Upper lobe of right lung (tissue), 1 donor: ENCODE results near the gene CRMP1. TPM values are rescaled to one million over a fixed set of nuclear protein-coding genes. Genes with fewer than 3 reads are reported as not detected.

ENCODE experiments used
- ATAC-seq: fragments of 200-7000 bp; cut with Tn5 transposase; one replicate; pipeline ENCODE4 v1.9.1; 2020; ENCODE audit warnings: mild to moderate bottlenecking, moderate library complexity
- DNase-seq: peaks from one replicate; pipeline ENCODE4 v3.0.0-alpha.2; 2020
- H3K27ac ChIP-seq: fragments of 200-600 bp; one replicate; pipeline ENCODE4 v1.8.0; 2022
- H3K27me3 ChIP-seq: fragments of 200-600 bp; one replicate; pipeline ENCODE4 v1.8.0; 2022; ENCODE audit warnings: mild to moderate bottlenecking
- H3K36me3 ChIP-seq: fragments of 200-600 bp; one replicate; pipeline ENCODE4 v1.8.0; 2022
- H3K4me1 ChIP-seq: fragments of 200-600 bp; one replicate; pipeline ENCODE4 v1.8.0; 2022
- H3K4me3 ChIP-seq: fragments of 200-600 bp; one replicate; pipeline ENCODE4 v1.8.0; 2022; ENCODE audit warnings: mild to moderate bottlenecking
- H3K9me3 ChIP-seq: fragments of 200-600 bp; one replicate; pipeline ENCODE4 v1.8.0; 2022
- intact Hi-C: fragments of 100-400 bp; cut with DNase I; formaldehyde crosslinking; loops from one replicate; pipeline ENCODE4 v1.11.0; 2022
- total RNA-seq: library from RNA; stranded (reverse); fragmentation: NEBNext Ultra II Directional; extraction: Animal tissue kit (Norgen Biotek cat#: 25700); gene quantifications from one replicate; pipeline ENCODE4 v1.2.1, GENCODE V29; 2021
- TF ChIP-seq, protein P1 (sequence below): fragments of 200-600 bp; IDR thresholded peaks from one replicate; pipeline ENCODE4 v1.8.0; 2022; ENCODE audit warnings: antibody characterized with exemption
- donor health status: DM: no; HTN: yes; CAD: no; lungs with severe emphysema.

The CRMP1 gene
- total RNA-seq, 1 donor from 2014 or later = 6.1 TPM

DNA sequence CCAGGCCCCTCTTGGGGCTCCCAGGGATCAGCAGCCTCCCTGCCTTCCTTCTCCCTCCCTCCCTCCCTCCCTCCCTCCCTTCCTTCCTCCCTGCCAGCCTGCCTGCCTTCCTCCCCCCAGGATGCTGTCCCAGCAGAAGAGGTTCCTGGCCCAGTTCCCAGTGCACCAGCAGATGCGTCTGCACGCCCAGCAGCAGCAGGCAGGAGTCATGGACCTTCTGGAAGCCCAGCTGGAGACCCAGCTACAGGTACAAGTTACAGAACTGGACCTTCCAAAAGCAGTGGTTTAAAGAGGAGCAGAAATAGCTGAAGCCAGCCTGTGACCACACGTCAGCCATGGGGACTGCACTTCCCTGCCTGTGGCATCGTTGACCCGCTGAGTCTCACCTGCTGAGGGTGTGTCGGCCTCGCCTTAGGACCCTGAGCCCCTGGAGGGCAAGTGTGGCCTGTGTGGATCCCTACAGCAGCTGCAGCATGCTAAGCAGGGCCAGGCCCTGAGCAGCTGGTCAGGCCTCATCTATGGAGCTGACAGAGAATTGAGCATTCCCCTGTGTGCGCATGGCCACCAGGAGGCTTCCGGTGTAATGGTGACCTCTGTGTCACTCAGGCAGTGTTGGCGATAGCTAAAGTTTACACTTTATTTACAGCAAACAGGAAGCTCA lies 84.7 kb downstream of the CRMP1 start:
- H3K36me3 ChIP-seq = peaks cover 31% of the 10 kb centered on the region
- intact Hi-C loops = no loop called here
- ATAC-seq = no peak

DNA sequence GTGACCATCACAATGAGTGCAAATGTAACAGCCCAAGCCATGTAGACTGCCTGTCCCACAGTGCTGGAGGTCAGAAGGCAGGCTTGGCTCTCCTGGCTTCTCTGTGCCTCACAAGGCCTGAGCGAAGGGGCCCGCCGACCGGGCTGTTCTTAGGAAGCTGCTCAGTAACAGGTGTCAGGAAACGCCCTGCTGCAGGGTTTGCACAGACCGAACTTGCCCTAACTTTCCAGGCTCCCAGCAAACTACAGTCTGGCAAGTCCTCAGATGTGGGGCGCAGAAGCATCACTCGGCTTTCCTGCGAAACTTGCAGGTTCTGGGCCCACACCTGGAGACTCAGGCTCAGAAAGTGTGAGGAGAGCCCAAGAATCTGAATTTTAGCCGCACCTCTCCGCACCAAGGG lies 87.6 kb downstream of the CRMP1 start:
- intact Hi-C loops = no loop called here
- DNase-seq = no peak
- TF ChIP-seq, protein P1, sequence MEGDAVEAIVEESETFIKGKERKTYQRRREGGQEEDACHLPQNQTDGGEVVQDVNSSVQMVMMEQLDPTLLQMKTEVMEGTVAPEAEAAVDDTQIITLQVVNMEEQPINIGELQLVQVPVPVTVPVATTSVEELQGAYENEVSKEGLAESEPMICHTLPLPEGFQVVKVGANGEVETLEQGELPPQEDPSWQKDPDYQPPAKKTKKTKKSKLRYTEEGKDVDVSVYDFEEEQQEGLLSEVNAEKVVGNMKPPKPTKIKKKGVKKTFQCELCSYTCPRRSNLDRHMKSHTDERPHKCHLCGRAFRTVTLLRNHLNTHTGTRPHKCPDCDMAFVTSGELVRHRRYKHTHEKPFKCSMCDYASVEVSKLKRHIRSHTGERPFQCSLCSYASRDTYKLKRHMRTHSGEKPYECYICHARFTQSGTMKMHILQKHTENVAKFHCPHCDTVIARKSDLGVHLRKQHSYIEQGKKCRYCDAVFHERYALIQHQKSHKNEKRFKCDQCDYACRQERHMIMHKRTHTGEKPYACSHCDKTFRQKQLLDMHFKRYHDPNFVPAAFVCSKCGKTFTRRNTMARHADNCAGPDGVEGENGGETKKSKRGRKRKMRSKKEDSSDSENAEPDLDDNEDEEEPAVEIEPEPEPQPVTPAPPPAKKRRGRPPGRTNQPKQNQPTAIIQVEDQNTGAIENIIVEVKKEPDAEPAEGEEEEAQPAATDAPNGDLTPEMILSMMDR = no peak
- Histone ChIP-seq H3K36me3 (peaks cover 39% of the 10 kb centered on the region), H3K9me3 (no peaks in the 10 kb centered on the region), H3K27ac (no peak overlapping the region), H3K4me3 (no peak overlapping the region), H3K27me3 (no peaks in the 10 kb centered on the region), H3K4me1 (no peaks in the 10 kb centered on the region)
- ATAC-seq = no peak

More for the DNA sequence above, 84.7 kb downstream of the CRMP1 start:
- no peaks in the 10 kb centered on the region for H3K27me3 ChIP-seq
- no peak overlapping the region for H3K4me3 ChIP-seq
- TF ChIP-seq, protein P1 = no peak
- no peaks in the 10 kb centered on the region for H3K9me3 ChIP-seq
- no peaks in the 10 kb centered on the region for H3K4me1 ChIP-seq
- DNase-seq = no peak
- H3K27ac ChIP-seq = no peak overlapping the region

DNA sequence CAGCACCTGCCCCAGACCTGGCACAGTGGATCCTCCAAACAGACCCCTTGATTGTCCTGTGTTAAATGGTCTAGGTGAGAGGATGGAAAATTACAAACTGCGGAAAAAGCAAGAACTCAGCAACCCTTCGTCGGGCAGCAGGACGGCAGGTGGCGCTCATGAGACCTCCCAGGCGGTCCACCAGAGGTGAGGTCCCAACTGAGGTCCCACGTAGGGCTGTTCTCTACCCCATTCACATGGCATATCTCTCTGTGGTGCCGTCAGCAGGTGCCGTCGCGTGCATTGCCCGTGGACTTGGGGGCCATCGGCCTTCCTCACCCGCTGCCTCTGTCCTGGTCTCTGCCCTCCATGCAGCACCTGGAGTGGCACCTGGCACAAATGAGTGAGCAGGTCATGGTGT lies 88.2 kb downstream of the CRMP1 start:
- no peak for ATAC-seq
- Histone ChIP-seq H3K4me3 (no peak overlapping the region), H3K36me3 (peaks cover 40% of the 10 kb centered on the region)

DNA sequence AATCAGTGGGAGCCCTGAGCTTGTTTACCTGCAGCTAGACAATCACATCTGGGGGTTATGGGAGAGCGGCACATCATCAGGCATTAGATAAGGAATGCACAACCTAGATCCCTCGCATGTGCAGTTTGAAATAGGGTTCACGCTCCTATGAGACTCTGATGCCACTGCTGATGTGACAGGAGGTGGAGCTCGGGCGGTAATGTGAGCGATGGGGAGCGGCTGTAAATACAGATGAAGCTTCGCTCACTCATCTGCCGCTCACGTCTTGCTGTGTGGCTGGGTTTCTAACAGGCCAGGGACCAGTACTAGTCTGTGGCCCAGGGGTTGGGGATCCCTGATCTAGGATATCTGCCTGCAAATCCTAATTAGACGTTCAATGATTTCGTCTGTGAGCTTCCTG lies 90.3 kb downstream of the CRMP1 start:
- Histone ChIP-seq H3K27me3 (no peaks in the 10 kb centered on the region), H3K4me1 (no peaks in the 10 kb centered on the region), H3K27ac (no peak overlapping the region), H3K36me3 (peaks cover 35% of the 10 kb centered on the region), H3K9me3 (no peaks in the 10 kb centered on the region), H3K4me3 (no peak overlapping the region)
- TF ChIP-seq, protein P1 = no peak
- DNase-seq (no peak), ATAC-seq (no peak)
- intact Hi-C loops = no loop called here

More for the DNA sequence above, 88.2 kb downstream of the CRMP1 start:
- Histone ChIP-seq H3K27ac (no peak overlapping the region), H3K4me1 (no peaks in the 10 kb centered on the region), H3K9me3 (no peaks in the 10 kb centered on the region), H3K27me3 (no peaks in the 10 kb centered on the region)
- TF ChIP-seq, protein P1 = no peak
- intact Hi-C loops = no loop called here
- DNase-seq = no peak

DNA sequence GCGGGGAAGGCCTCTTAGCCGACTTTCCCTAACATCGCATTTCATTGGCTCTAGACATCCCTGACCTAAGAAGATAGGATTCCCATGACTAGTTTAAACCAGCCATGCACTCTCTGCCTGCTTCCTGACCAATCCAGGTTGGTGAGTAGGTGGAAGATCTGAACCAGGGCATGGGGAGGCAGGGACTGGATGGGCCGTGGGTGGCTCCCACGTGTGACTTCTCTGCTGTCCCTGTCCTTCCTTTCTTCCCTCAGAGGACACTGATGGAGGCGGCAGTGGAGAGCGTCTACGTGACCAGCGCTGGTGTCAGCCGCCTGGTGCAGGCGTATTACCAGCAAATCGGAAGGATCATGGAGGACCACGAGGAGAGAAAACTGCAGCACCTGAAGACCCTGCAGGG lies 91.2 kb downstream of the CRMP1 start:
- H3K4me3 ChIP-seq = no peak overlapping the region
- H3K36me3 ChIP-seq = peaks cover 39% of the 10 kb centered on the region
- no peaks in the 10 kb centered on the region for H3K4me1 ChIP-seq
- ATAC-seq (no peak), DNase-seq (no peak)
- intact Hi-C loops = no loop called here
- TF ChIP-seq, protein P1 = no peak
- no peak overlapping the region for H3K27ac ChIP-seq
- no peaks in the 10 kb centered on the region for H3K9me3 ChIP-seq
- no peaks in the 10 kb centered on the region for H3K27me3 ChIP-seq

DNA sequence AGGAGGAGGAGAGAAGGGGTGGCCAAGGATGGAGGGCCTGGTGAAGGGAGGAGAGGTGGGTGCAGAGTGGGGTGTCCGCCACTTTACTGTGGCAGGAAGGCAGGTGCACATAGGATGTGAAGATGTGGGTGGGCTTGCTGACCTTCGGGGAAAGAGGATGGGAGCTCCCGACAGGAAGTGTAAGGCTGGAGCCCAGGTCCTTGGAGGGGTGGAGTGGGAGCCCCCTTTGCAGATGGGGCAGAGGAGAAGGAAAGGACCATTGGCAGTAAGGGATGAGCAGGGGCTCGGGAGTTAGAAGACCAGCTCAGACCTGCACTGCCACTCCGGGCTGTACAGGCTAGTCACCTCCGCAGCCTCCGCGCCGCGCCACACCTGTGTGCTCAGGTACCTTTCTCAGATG lies 92.4 kb downstream of the CRMP1 start:
- no peaks in the 10 kb centered on the region for H3K27me3 ChIP-seq
- no peak for DNase-seq
- no peak overlapping the region for H3K27ac ChIP-seq
- intact Hi-C loops = no loop called here
- H3K4me1 ChIP-seq = no peaks in the 10 kb centered on the region
- H3K4me3 ChIP-seq = no peak overlapping the region
- H3K9me3 ChIP-seq = no peaks in the 10 kb centered on the region
- no peak for ATAC-seq
- H3K36me3 ChIP-seq = peaks cover 42% of the 10 kb centered on the region
- TF ChIP-seq, protein P1 = no peak
